AG04450 (cell line): ENCODE data around the gene LGALS7. TPM values are rescaled to one million over a fixed set of nuclear protein-coding genes. Genes with fewer than 3 reads are reported as not detected.

ENCODE experiments used
- CTCF ChIA-PET: fragments of 300-600, 350-600 bp; formaldehyde crosslinking; extraction: SDS; loops from one replicate; lab custom pipeline; 2022; ENCODE audit warnings: antibody characterized with exemption, inconsistent platforms; lab: Charles Lee
- POLR2A ChIA-PET: fragments of 350-600 bp; formaldehyde crosslinking; extraction: SDS; loops from one replicate; lab custom pipeline; 2021; ENCODE audit warnings: antibody characterized with exemption, inconsistent platforms; lab: Yijun Ruan, JAX
- DNase-seq: peaks from one replicate; pipeline ENCODE4 v3.0.0-alpha.2; 2011; ENCODE audit warnings: low read depth, low spot score
- H3K27ac ChIP-seq: one replicate; pipeline ENCODE4 v1.5.1; 2012; ENCODE audit warnings: low read depth, low read length, control low read depth
- H3K27me3 ChIP-seq: one replicate; pipeline ENCODE4 v1.6.0; 2012; ENCODE audit warnings: low read length; ENCODE audit not compliant: control insufficient read depth, insufficient read depth
- H3K4me3 ChIP-seq: 2 replicates; pipeline ENCODE4 v1.5.1; 2011; ENCODE audit warnings: mild to moderate bottlenecking, low read depth, low read length, control low read depth
- H3K9me3 ChIP-seq: 2 replicates; pipeline ENCODE4 v1.5.1; 2012; ENCODE audit warnings: low read length; ENCODE audit not compliant: control insufficient read depth, insufficient read depth
- CTCF ChIP-seq: IDR thresholded peaks from 2 replicates; pipeline ENCODE4 v1.5.1; 2011; ENCODE audit warnings: low read depth, low read length, control low read depth, inconsistent platforms
- polyA plus RNA-seq: library from polyadenylated mRNA; depleted of rRNA; stranded (reverse); fragments of >200 nt; gene quantifications from 2 replicates; pipeline ENCODE4 v1.2.3, GENCODE V29; 2011; rRNA removed
- small RNA-seq: library from RNA; depleted of rRNA; stranded (forward); fragments of <200 nt; gene quantifications from one replicate; pipeline ENCODE3, GENCODE V24; 2012; ENCODE audit warnings: low read depth; ENCODE audit not compliant: insufficient read length

The LGALS7 gene
- polyA plus RNA-seq, 1 experiment: not detected

GRCh38 chr19:38722947-38723605 lies 50.2 kb downstream of the LGALS7 start:
- Histone ChIP-seq H3K4me3 (no peak overlapping the region), H3K27me3 (no peaks in the 10 kb centered on the region), H3K27ac (no peak overlapping the region), H3K9me3 (no peaks in the 10 kb centered on the region; the same call in 1 of the 2 replicates)
- no peak for TF ChIP-seq CTCF
- CTCF ChIA-PET: interaction anchor here (0.6 to 1.4 kb wide), 3 partner anchors 37 to 207 kb away, joined by 3 to 4 read pairs (median 3); partner anchors contain the start of genes MRPS12 and SARS2
- DNase-seq: no peak
- POLR2A ChIA-PET: interaction anchor here (0.9 kb wide), 1 partner anchor 12 kb away, joined by 3 read pairs; no protein-coding TSS in a partner anchor

- ChIA-PET POLR2A (no interaction called here), CTCF (interaction anchor here (1.4 kb wide), 1 partner anchor 36 kb away, joined by 3 read pairs; no protein-coding TSS in a partner anchor)
- no peak for TF ChIP-seq CTCF
- H3K9me3 ChIP-seq: no peaks in the 10 kb centered on the region; the same call in 1 of the 2 replicates
- H3K27me3 ChIP-seq: no peaks in the 10 kb centered on the region
- DNase-seq: no peak
- H3K4me3 ChIP-seq: no peak overlapping the region
- no peak overlapping the region for H3K27ac ChIP-seq
These were observed 51.1 kb downstream of the LGALS7 start for GRCh38 chr19:38721979-38722773.

GRCh38 chr19:38721496-38721895 lies 51.8 kb downstream of the LGALS7 start:
- ChIA-PET POLR2A (no interaction called here), CTCF (no interaction called here)
- DNase-seq: no peak
- Histone ChIP-seq H3K9me3 (no peaks in the 10 kb centered on the region; the same call in 1 of the 2 replicates), H3K27ac (no peak overlapping the region), H3K4me3 (no peak overlapping the region), H3K27me3 (no peaks in the 10 kb centered on the region)
- no peak for TF ChIP-seq CTCF

Small RNAs within 50 kb of the gene (small RNA-seq; reads per million reads assigned to genes)
- gene RNU6-140P: not detected

Other genes starting within 250 kb of the LGALS7 start
- 0.09 and 0.31 TPM in 2 replicates for gene MAP4K1, start 155.6 kb downstream of the LGALS7 start, polyA plus RNA-seq
- gene EIF3K, start 154.3 kb downstream of the LGALS7 start, polyA plus RNA-seq: 168 and 250 TPM in 2 replicates
- gene ACTN4, start 125.9 kb downstream of the LGALS7 start, polyA plus RNA-seq: 300 and 359 TPM in 2 replicates
- gene CAPN12, start 29.0 kb downstream of the LGALS7 start, polyA plus RNA-seq: 0.66 and 0.69 TPM in 2 replicates
- not detected in 2 replicates for gene LGALS7B, start 15.7 kb upstream of the LGALS7 start, polyA plus RNA-seq
- gene LGALS4, start 39.4 kb upstream of the LGALS7 start, polyA plus RNA-seq: 0.07 TPM in 1 of 2 replicates, not detected in the other
- gene ECH1, start 58.3 kb upstream of the LGALS7 start, polyA plus RNA-seq: 86.5 and 109 TPM in 2 replicates
- gene HNRNPL, start 76.5 kb upstream of the LGALS7 start, polyA plus RNA-seq: 281 and 316 TPM in 2 replicates
- gene RINL, start 104.8 kb upstream of the LGALS7 start, polyA plus RNA-seq: 1.6 TPM in 2 replicates
- 45.5 and 61.3 TPM in 2 replicates for gene SIRT2, start 126.1 kb upstream of the LGALS7 start, polyA plus RNA-seq
- gene NFKBIB, start 126.5 kb upstream of the LGALS7 start, polyA plus RNA-seq: 9.9 and 14.1 TPM in 2 replicates
- gene CCER2, start 138.7 kb upstream of the LGALS7 start, polyA plus RNA-seq: 0.09 TPM in 1 of 2 replicates, not detected in the other
- 10.1 and 16.2 TPM in 2 replicates for gene SARS2, start 157.2 kb upstream of the LGALS7 start, polyA plus RNA-seq
- 19.7 and 28.3 TPM in 2 replicates for gene MRPS12, start 157.4 kb upstream of the LGALS7 start, polyA plus RNA-seq
- 10.8 and 11.6 TPM in 2 replicates for gene FBXO17, start 202.2 kb upstream of the LGALS7 start, polyA plus RNA-seq